ENCODE data around the gene ATP9B.

GRCh38 chr18:79305911-79306310, 236.7 kb downstream of the ATP9B start:
- TF ChIP-seq CTCF (conservative IDR thresholded peaks at IDR 0.05; ENCODE audit: low read depth, low read length) (no peak), EZH2 (IDR thresholded peaks at IDR 0.05; ENCODE audit: borderline replicate concordance, low read depth, low read length, poor library complexity, severe bottlenecking) (no peak)

Measured in A673 (cell line).